H1 (cell line): ENCODE measurements around the gene LMAN1. TPM values are rescaled to one million over a fixed set of nuclear protein-coding genes. Genes with fewer than 3 reads are reported as not detected.

Source experiments
- CTCF ChIA-PET: fragments of 300-600 bp; sonication (Branson Sonifier 250); formaldehyde crosslinking; loops from one replicate; lab custom pipeline; 2021; ENCODE audit not compliant: partially characterized antibody; lab: Charles Lee
- POLR2A ChIA-PET: fragments of 300-600 bp; sonication (Branson Sonifier 250); formaldehyde crosslinking; loops from one replicate; lab custom pipeline; 2021; ENCODE audit warnings: inconsistent platforms; ENCODE audit not compliant: partially characterized antibody; lab: Charles Lee
- DNase-seq, 2 experiments: peaks; one replicate each; pipeline versions ENCODE4 v3.0.0 to v3.0.0-alpha.2; 2010 to 2022; ENCODE audit warnings: low spot score in 2 of 2, low read depth in 1 of 2, mixed read lengths in 1 of 2
- FAIRE-seq: peaks from 2 replicates; lab custom pipeline; 2011; peaks lifted over from hg19 to GRCh38; lab: Jason Lieb, UNC
- H2AFZ ChIP-seq: 2 replicates; pipeline ENCODE4 v1.8.1; 2012; ENCODE audit warnings: low read length, inconsistent platforms
- H2AK5ac ChIP-seq: 2 replicates; pipeline ENCODE4 v1.6.1; 2013; ENCODE audit warnings: low read depth, low read length
- H2BK120ac ChIP-seq: replicated peaks from 2 replicates; pipeline ENCODE3; 2013; ENCODE audit warnings: low read depth, low read length, inconsistent platforms
- H2BK12ac ChIP-seq: 2 replicates; pipeline ENCODE4 v1.6.1; 2013; ENCODE audit warnings: low read depth, low read length
- H2BK15ac ChIP-seq: 2 replicates; pipeline ENCODE4 v1.6.1; 2013; ENCODE audit warnings: low read length
- H2BK20ac ChIP-seq: 2 replicates; pipeline ENCODE4 v1.6.1; 2013; ENCODE audit warnings: low read length
- H2BK5ac ChIP-seq: 2 replicates; pipeline ENCODE4 v1.6.1; 2013; ENCODE audit warnings: low read depth, low read length
- H3K14ac ChIP-seq: 2 replicates; pipeline ENCODE4 v1.6.1; 2013; ENCODE audit warnings: inconsistent platforms; ENCODE audit not compliant: insufficient read length
- H3K18ac ChIP-seq: 2 replicates; pipeline ENCODE4 v1.6.1; 2013; ENCODE audit warnings: low read length; ENCODE audit errors: extremely low read depth
- H3K23ac ChIP-seq: 2 replicates; pipeline ENCODE4 v1.6.1; 2013; ENCODE audit warnings: inconsistent platforms; ENCODE audit not compliant: insufficient read length
- H3K23me2 ChIP-seq: 2 replicates; pipeline ENCODE4 v1.6.1; 2013; ENCODE audit warnings: low read depth, low read length
- H3K27ac ChIP-seq: 2 replicates; pipeline ENCODE4 v1.6.1; 2011; ENCODE audit warnings: low read depth, low read length, inconsistent platforms
- H3K27me3 ChIP-seq, 4 experiments: replicated peaks in 1 of 4; 1 replicate in 1 of 4; 2 replicates in 3 of 4; pipeline versions ENCODE4 v1.6.1 to v1.8.1; 2011 to 2013; ENCODE audit warnings: low read length in 3 of 4, mild to moderate bottlenecking in 3 of 4, inconsistent platforms in 2 of 4, mixed read lengths in 2 of 4, moderate library complexity in 1 of 4; ENCODE audit not compliant: control insufficient read depth in 3 of 4, insufficient read depth in 3 of 4; ENCODE audit errors: extremely low read depth in 1 of 4
- H3K36me3 ChIP-seq, 4 experiments: 2 replicates each; pipeline versions ENCODE4 v1.6.1 to v1.8.1; 2011 to 2013; ENCODE audit warnings: mild to moderate bottlenecking in 4 of 4, low read length in 3 of 4, moderate library complexity in 2 of 4, control low read depth in 1 of 4, inconsistent platforms in 1 of 4; ENCODE audit not compliant: insufficient read depth in 4 of 4, control insufficient read depth in 2 of 4
- H3K4ac ChIP-seq: replicated peaks from 2 replicates; pipeline ENCODE3; 2013; ENCODE audit warnings: low read length, low read depth, mixed read lengths, inconsistent platforms; ENCODE audit not compliant: insufficient read length
- H3K4me1 ChIP-seq, 4 experiments: replicated peaks in 1 of 4; 1 replicate in 1 of 4; 2 replicates in 3 of 4; pipeline versions ENCODE4 v1.6.1 to v1.8.1; 2011 to 2013; ENCODE audit warnings: low read length in 3 of 4, inconsistent platforms in 2 of 4, mixed read lengths in 1 of 4; ENCODE audit not compliant: insufficient read depth in 4 of 4, control insufficient read depth in 3 of 4
- H3K4me2 ChIP-seq, 2 experiments: 2 replicates each; pipeline versions ENCODE4 v1.6.1 to v1.8.1; 2011 to 2013; ENCODE audit warnings: low read depth in 2 of 2, low read length in 2 of 2, control low read depth in 1 of 2, inconsistent platforms in 1 of 2, mild to moderate bottlenecking in 1 of 2; ENCODE audit not compliant: insufficient read depth in 1 of 2
- H3K4me3 ChIP-seq, 4 experiments: fragments of 200-600, 300-600 bp in 1 of 4; sonication (generic), shearing (Covaris generic), sonication (Bioruptor Twin) in 1 of 4; 2 replicates each; pipeline versions ENCODE4 v1.5.1 to v1.8.1; 2011 to 2016; ENCODE audit warnings: low read length in 4 of 4, low read depth in 3 of 4, control low read depth in 2 of 4, inconsistent platforms in 2 of 4, mild to moderate bottlenecking in 2 of 4, mixed read lengths in 1 of 4, moderate library complexity in 1 of 4; ENCODE audit not compliant: insufficient read depth in 2 of 4; ENCODE audit errors: extremely low read depth in 1 of 4
- H3K56ac ChIP-seq: replicated peaks from 2 replicates; pipeline ENCODE3; 2013; ENCODE audit warnings: low read depth, mild to moderate bottlenecking, mixed read lengths, low read length, inconsistent platforms; ENCODE audit not compliant: insufficient read length
- H3K79me1 ChIP-seq: 2 replicates; pipeline ENCODE4 v1.6.1; 2013; ENCODE audit warnings: low read depth, low read length, control low read depth
- H3K79me2 ChIP-seq, 2 experiments: 2 replicates each; pipeline versions ENCODE4 v1.6.1 to v1.8.1; 2012 to 2013; ENCODE audit warnings: low read length in 2 of 2, mild to moderate bottlenecking in 2 of 2, inconsistent platforms in 1 of 2; ENCODE audit not compliant: insufficient read depth in 2 of 2, control insufficient read depth in 1 of 2
- H3K9ac ChIP-seq, 4 experiments: replicated peaks in 1 of 4; 1 replicate in 1 of 4; 2 replicates in 3 of 4; pipeline versions ENCODE4 v1.6.1 to v1.8.1; 2011 to 2013; ENCODE audit warnings: low read depth in 3 of 4, low read length in 3 of 4, control low read depth in 2 of 4, mild to moderate bottlenecking in 2 of 4, moderate library complexity in 2 of 4, inconsistent platforms in 1 of 4; ENCODE audit errors: extremely low read depth in 1 of 4
- H3K9me3 ChIP-seq, 2 experiments: 2 replicates each; pipeline versions ENCODE4 v1.6.1 to v1.8.1; 2012 to 2013; ENCODE audit warnings: mild to moderate bottlenecking in 2 of 2, moderate library complexity in 2 of 2, control low read depth in 1 of 2, inconsistent platforms in 1 of 2, low read depth in 1 of 2, low read length in 1 of 2, mixed read lengths in 1 of 2; ENCODE audit not compliant: insufficient read depth in 2 of 2
- H4K20me1 ChIP-seq, 2 experiments: replicated peaks in 1 of 2; 2 replicates each; pipeline versions ENCODE3 to v1.8.1; 2011 to 2013; ENCODE audit warnings: inconsistent platforms in 2 of 2, low read length in 2 of 2, mild to moderate bottlenecking in 1 of 2; ENCODE audit not compliant: insufficient read depth in 2 of 2, control insufficient read depth in 1 of 2
- H4K5ac ChIP-seq: 2 replicates; pipeline ENCODE4 v1.6.1; 2013; ENCODE audit warnings: low read length, low read depth, mixed read lengths, inconsistent platforms; ENCODE audit not compliant: insufficient read length
- H4K8ac ChIP-seq: 2 replicates; pipeline ENCODE4 v1.8.0; 2013; ENCODE audit warnings: mild to moderate bottlenecking, moderate library complexity, low read length, inconsistent platforms; ENCODE audit not compliant: insufficient read depth; ENCODE audit errors: extremely low read depth
- H4K91ac ChIP-seq: replicated peaks from 2 replicates; pipeline ENCODE3; 2013; ENCODE audit warnings: low read length, mixed read lengths, inconsistent platforms; ENCODE audit not compliant: insufficient read length
- BACH1 ChIP-seq: IDR thresholded peaks from 2 replicates; pipeline ENCODE4 v1.6.1; 2012; ENCODE audit warnings: low read length, improper control_type of control experiment
- CREB1 ChIP-seq: IDR thresholded peaks from 2 replicates; pipeline ENCODE4 v1.6.1; 2012; ENCODE audit warnings: inconsistent platforms
- EP300 ChIP-seq, 2 experiments: IDR thresholded peaks; 1 replicate in 1 of 2; 2 replicates in 1 of 2; pipeline ENCODE4 v1.6.1; 2011 to 2012; ENCODE audit warnings: low read depth in 2 of 2, low read length in 2 of 2, mild to moderate bottlenecking in 2 of 2, borderline replicate concordance in 1 of 2, inconsistent platforms in 1 of 2, moderate library complexity in 1 of 2
- HDAC6 ChIP-seq: IDR thresholded peaks from one replicate; pipeline ENCODE4 v1.7.1; 2012; ENCODE audit warnings: low read depth, mild to moderate bottlenecking, inconsistent platforms, low read length, moderate library complexity
- MAFK ChIP-seq: IDR thresholded peaks from 2 replicates; pipeline ENCODE4 v1.6.1; 2012; ENCODE audit warnings: low read depth, mild to moderate bottlenecking, improper control_type of control experiment, low read length
- POLR2A ChIP-seq, 2 experiments: IDR thresholded peaks; 1 replicate in 1 of 2; 2 replicates in 1 of 2; pipeline ENCODE4 v1.6.1; 2011; ENCODE audit warnings: low read depth in 2 of 2, low read length in 2 of 2, mild to moderate bottlenecking in 2 of 2; ENCODE audit errors: control extremely low read depth in 1 of 2
- POU5F1 ChIP-seq: IDR thresholded peaks from 2 replicates; pipeline ENCODE4 v1.6.1; 2011; ENCODE audit warnings: low read depth, mild to moderate bottlenecking, low read length, moderate library complexity
- RFX5 ChIP-seq: IDR thresholded peaks from 2 replicates; pipeline ENCODE4 v1.6.1; 2011; ENCODE audit warnings: low read depth, low read length, improper control_type of control experiment, borderline replicate concordance
- SP2 ChIP-seq: IDR thresholded peaks from 2 replicates; pipeline ENCODE4 v1.6.1; 2012; ENCODE audit warnings: mild to moderate bottlenecking, low read length, inconsistent platforms
- SP4 ChIP-seq: IDR thresholded peaks from 2 replicates; pipeline ENCODE4 v1.6.1; 2012; ENCODE audit warnings: low read length, inconsistent platforms
- TAF1 ChIP-seq: IDR thresholded peaks from 2 replicates; pipeline ENCODE4 v1.6.1; 2011; ENCODE audit warnings: mild to moderate bottlenecking, low read depth, low read length
- TEAD4 ChIP-seq: IDR thresholded peaks from 2 replicates; pipeline ENCODE4 v1.6.1; 2012; ENCODE audit warnings: low read depth, low read length, inconsistent platforms, mixed read lengths
- ZNF274 ChIP-seq: IDR thresholded peaks from 2 replicates; pipeline ENCODE4 v1.7.0; 2012; ENCODE audit warnings: low read length, borderline replicate concordance; ENCODE audit errors: extremely low read depth
- WGBS, 2 experiments: shearing (Covaris generic) in 1 of 2; methylation state at CpG; one replicate each; pipeline versions ENCODE4 v1.1.6 to v1.1.7; 2013 to 2015; ENCODE audit warnings: low lambda C conversion rate in 2 of 2, mixed read lengths in 2 of 2, inconsistent platforms in 1 of 2, low coverage in 1 of 2, missing lambda C conversion rate in 1 of 2; ENCODE audit not compliant: insufficient replicate concordance in 2 of 2, insufficient coverage in 1 of 2, insufficient read length in 1 of 2; ENCODE audit errors: extremely low coverage in 1 of 2, missing lambda C conversion rate in 1 of 2; 5-methylcytosine and 5-hydroxymethylcytosine counted together
- polyA plus RNA-seq, 7 experiments: library from polyadenylated mRNA; depleted of rRNA in 3 of 7; stranded (reverse) in 5 of 7; unstranded in 2 of 7; fragments of >200 nt in 5 of 7; fragments of 200-250 nt in 2 of 7; gene quantifications; 1 replicate in 5 of 7; 2 replicates in 1 of 7; 4 replicates in 1 of 7; pipeline versions ENCODE4 v1.2.1 to v1.2.3, GENCODE V29; 2011 to 2013; ENCODE audit warnings: missing spikeins in 2 of 7, mixed read lengths in 2 of 7
- total RNA-seq: library from RNA; stranded (reverse); fragmentation: NEBNext Ultra II Directional; extraction: Animal tissue kit (Norgen Biotek cat#: 25700); gene quantifications from 2 replicates; pipeline ENCODE4 v1.2.1, GENCODE V29; 2021

Gene LMAN1
- total and polyA plus RNA-seq, 2 of the 8 experiments (the other 6 are each of a cell fraction or from before 2014, with no cell fraction given): 20.3 to 73.6 TPM

DNA sequence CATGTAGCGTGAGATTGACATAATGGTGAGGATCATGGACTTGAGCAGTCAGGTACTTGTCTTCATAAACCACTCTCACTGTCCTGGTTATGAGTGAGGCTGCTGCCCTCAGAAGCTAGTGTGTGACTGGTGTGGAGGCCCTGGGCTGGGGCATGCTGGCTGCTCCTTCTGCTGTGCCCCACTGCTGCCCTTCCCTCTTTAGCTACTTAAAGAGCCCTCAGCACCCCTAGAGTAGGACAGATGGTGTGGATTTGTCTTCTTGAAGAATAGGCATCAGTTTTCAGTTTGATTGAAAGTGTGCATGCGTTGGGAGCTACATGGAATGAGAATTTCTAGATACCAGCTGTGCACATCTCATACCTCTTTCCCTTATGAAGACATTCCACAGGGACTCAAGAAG lies 56.1 kb downstream of the LMAN1 start:
- Histone ChIP-seq H2AK5ac (no peak overlapping the region), H3K23me2 (no peaks in the 10 kb centered on the region; the same call in 1 of the 2 replicates), H3K79me2 (no peaks in the 10 kb centered on the region), H3K36me3 (no peaks in the 10 kb centered on the region), H3K27ac (no peak overlapping the region), H4K8ac (no peak overlapping the region), H3K9ac (no peak overlapping the region), H4K20me1 (no peaks in the 10 kb centered on the region), H3K4me2 (no peak overlapping the region), H2BK20ac (no peak overlapping the region), H3K4me1 (no peaks in the 10 kb centered on the region; a peak in 1 of 7 replicates), H3K4ac (no peak overlapping the region), H4K91ac (no peak overlapping the region), H2BK15ac (no peak overlapping the region), H2BK120ac (no peak overlapping the region), H2BK12ac (no peak overlapping the region), H3K27me3 (peaks cover 0 to 10% (median 5%) of the 10 kb centered on the region in 4 experiments; a peak in 5 of 7 replicates), H3K14ac (no peak overlapping the region), H3K23ac (no peak overlapping the region), H2BK5ac (no peak overlapping the region), H3K4me3 (no peak overlapping the region), H4K5ac (no peak overlapping the region), H3K18ac (no peak overlapping the region), H2AFZ (no peak overlapping the region), H3K79me1 (no peaks in the 10 kb centered on the region), H3K56ac (no peak overlapping the region), H3K9me3 (no peaks in the 10 kb centered on the region)
- ChIA-PET POLR2A (interaction anchor here (0.7 kb wide), 1 partner anchor 29 kb away, joined by 3 read pairs; no protein-coding TSS in a partner anchor), CTCF (interaction anchor here (0.7 to 3.6 kb wide), 10 partner anchors 10 to 107 kb away, joined by 3 to 19 read pairs (median 4); partner anchors contain the start of gene RAX)
- DNase-seq (no peak), FAIRE-seq (no peak)
- 88% methylated on average over 2 of the region's 2 CpGs; no CpG with 5 or more reads in 1 of the 2 experiments for WGBS, 2 experiments
- TF ChIP-seq SP4 (no peak), SP2 (no peak), CREB1 (no peak), ZNF274 (no peak), BACH1 (no peak), MAFK (no peak), HDAC6 (no peak), TEAD4 (no peak), TAF1 (no peak), POU5F1 (no peak), EP300 (IDR thresholded peaks at IDR 0.05; ENCODE audit: borderline replicate concordance in 1 of 2, low read depth in 2 of 2, low read length in 2 of 2) (no peak), RFX5 (no peak), POLR2A (IDR thresholded peaks at IDR 0.05; ENCODE audit: control extremely low read depth in 1 of 2, low read depth in 2 of 2, low read length in 2 of 2) (no peak)
